Muscle of arm (tissue), 12 donors: ENCODE results near the gene PARP12. TPM values are rescaled to one million over a fixed set of nuclear protein-coding genes. Genes with fewer than 3 reads are reported as not detected.

Experiments
- DNase-seq: peaks from one replicate; pipeline ENCODE4 v3.0.0-alpha.2; 2013
- polyA plus RNA-seq, 12 donors: library from polyadenylated mRNA; unstranded; fragments of 120-200 nt; gene quantifications; one replicate each; pipeline ENCODE4 v1.2.1, GENCODE V29; 2013; ENCODE audit not compliant: insufficient read length in 12 of 12

PARP12 gene
- polyA plus RNA-seq, 12 donors = 6.8 to 19.8 (median 11.5) TPM; not detected in 1

- DNase-seq = no peak
Measured at GRCh38 chr7:140059273-140060242, 3.2 kb downstream of the PARP12 start.

DNA sequence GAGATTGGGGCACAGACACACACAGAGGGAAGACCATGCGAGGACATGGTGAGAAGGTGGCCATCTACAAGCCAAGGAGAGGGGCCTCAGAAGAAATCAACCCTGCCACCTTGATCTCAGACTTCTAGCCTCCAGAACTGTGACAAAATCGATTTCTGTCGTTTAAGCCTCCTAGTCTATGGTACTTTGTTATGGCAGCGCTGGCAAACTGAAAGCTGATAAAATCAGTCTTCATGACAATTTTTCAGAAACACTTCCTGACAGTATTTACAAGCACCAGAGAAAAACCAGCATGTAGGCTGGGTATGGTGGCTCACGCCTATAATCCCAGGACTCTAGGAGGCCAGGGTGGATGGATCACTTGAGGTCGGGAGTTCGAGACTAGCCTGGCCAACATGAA lies 4.2 kb downstream of the PARP12 start:
- no peak for DNase-seq

- no peak for DNase-seq
Measured at GRCh38 chr7:140057143-140057535, 5.6 kb downstream of the PARP12 start.

DNA sequence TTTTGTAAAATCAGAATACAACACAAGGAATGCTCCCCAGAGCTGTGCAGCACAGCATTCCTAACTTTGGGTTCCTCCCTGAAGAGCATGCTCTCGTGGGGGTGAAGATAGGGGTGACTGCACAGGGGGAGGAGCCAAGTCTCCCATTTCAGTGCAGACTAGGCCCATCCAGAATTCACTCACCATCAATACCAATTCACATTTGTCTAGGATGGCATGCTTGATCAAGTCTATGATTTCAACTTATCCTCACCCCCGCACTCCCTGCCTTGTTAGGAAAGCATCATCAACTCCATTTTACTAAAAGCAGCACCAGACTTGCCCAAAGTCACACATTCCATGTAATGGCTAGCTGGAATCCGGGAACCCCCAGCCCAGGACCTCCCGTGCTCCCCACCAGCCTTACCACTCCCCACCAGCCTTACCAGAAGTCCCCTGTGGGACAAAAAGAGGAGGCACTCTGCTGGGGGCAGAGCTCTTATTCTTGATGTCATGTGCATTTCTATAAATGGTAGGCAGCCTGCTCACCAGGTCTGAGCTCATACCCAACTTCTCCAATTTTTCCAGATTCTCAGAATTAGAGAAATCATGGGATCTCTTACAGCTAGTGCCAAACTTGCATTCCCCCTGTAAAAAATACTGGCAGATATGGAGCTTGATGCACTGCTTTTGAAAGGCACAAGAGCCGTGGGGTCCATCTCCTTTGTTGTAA lies 6.2 kb downstream of the PARP12 start:
- DNase-seq = no peak

DNA sequence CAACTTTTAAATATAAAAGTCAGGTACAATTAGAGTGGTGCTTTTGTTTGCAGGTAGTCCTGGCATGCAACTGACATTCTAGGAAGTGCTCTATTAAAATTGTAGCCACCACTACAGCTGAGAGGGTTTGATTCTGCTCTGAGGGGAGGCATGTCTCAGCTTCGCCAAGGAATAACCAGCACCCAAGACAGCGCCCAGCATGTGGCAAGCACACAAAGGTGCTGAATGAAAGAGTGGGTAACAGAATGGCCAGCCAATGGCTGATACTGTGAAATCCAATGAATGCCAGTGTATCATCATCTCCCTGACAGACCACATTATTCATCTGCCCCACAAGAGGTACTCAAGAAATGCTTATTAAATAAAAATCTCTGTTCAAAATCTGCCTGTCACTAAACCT lies 6.9 kb downstream of the PARP12 start:
- no peak for DNase-seq

GRCh38 chr7:140054751-140055150 lies 8.0 kb downstream of the PARP12 start:
- DNase-seq = no peak

- no peak for DNase-seq
Measured at GRCh38 chr7:140053812-140054539, 8.8 kb downstream of the PARP12 start.

DNA sequence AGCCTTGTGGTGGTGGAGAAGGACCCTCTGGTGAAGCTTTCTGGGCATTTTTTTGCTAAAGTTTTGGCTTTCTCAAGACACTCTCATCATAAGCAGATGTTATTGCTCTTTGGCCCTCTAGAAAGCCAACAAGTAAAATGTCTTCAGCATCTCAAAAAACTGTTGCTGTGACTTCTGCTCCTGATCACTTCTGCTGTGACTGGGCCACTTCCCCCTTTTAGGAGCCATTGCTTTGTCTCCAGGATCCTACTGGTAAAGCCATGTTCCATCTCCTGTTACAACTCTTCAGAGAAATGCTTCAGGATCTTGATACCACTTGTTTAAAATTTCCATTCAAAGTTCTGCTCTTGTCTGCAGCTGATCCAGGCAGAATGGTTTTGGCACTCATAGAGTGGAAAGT lies 10.9 kb downstream of the PARP12 start:
- DNase-seq = no peak

- DNase-seq = no peak
Measured at GRCh38 chr7:140050100-140050499, 12.7 kb downstream of the PARP12 start.

DNA sequence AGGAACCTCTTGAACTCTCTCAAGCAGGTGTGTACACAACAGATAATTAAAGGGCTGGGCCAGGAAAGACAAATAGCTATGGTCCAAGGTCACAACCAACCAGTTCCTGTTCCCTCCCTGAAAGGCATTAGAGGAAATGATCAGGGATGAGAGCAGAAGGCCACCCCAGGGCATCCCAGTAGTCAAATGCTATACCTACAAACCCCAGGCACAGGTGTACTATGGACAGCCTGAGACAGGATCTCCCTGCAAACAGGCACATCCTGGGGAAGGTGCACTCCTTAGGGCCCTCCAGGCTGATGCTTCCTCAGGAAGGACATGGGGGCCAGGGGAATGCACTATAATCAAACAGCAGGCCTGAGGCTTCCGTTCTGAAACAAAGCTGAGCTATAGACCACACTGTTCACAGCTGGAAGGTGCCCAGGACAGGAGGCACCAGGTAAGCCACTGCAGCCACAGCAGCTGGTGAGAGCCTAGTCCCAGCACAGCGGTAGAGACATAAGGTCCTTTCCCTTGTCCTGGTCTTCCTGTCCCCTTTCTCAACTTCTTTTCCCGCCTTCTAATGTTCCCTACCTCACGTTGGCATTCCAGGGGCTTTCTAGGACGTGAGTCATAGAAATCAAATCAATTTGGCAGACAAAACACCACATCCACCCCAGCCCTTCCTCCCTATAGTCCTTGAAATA lies 13.3 kb downstream of the PARP12 start:
- DNase-seq = no peak

GRCh38 chr7:140048989-140049338 lies 13.8 kb downstream of the PARP12 start:
- no peak for DNase-seq

- DNase-seq = no peak
Measured at GRCh38 chr7:140048138-140048537, 14.6 kb downstream of the PARP12 start.

GRCh38 chr7:140047197-140047596 lies 15.6 kb downstream of the PARP12 start:
- no peak for DNase-seq

- no peak for DNase-seq
Measured at GRCh38 chr7:140045697-140046096, 17.1 kb downstream of the PARP12 start.

- no peak for DNase-seq
Measured at GRCh38 chr7:140044251-140044650, 18.5 kb downstream of the PARP12 start.

- DNase-seq = no peak
Measured at GRCh38 chr7:140042386-140042670, 20.4 kb downstream of the PARP12 start.

DNA sequence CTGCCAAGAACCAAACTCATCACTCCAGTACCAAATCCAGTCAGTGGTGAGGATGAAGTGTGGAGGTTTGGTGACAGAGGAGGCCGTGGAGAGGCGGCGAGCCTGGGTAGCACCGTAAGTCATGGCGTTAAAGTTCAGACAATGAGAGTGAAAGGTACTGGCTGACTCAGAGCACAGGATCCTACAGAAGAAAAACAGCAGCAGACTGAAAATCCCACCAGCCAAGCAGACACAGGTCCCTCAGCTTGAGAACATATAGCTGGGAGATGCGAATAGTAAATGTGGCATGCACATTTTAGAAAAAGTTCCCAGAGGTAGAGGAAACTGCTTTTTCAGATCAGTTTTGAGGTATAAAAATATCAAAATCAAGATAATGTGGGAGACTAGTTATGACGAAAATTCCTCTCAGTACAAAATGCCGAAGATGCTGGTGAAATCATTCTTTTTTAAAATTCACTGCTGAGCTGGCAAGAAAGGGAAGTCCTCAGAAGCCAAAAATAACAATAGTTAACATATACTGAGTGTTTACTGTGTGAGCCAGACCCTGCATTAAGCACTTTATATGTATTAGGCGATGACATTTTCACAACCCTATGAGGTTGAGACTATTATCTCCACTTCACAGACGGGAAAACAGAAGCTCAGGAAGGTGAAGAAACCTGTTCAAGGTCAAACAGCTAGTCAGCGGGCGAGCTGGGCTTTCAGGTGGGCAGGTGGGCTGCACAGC lies 20.9 kb downstream of the PARP12 start:
- no peak for DNase-seq

DNA sequence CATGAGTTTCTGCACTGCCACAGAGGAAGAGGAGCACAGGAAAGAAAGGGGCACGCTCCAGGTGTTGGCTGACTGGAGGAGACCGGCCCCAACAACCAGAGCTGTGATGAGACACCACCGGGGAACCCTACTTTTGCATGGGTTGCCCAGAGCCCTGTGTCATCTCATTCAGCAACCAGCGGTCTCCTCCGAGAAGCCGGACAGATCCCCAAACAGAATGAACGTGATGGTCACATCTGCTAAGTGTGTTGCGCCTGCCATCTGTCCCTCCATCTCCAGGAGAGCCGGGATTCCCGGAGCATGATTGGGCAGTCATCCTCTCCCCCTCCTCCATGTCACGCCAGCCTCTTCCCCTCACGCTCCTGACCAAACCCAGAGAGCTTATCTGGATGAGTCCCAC lies 22.9 kb downstream of the PARP12 start:
- no peak for DNase-seq

- DNase-seq = no peak
Measured at GRCh38 chr7:140039066-140039465, 23.7 kb downstream of the PARP12 start.

DNA sequence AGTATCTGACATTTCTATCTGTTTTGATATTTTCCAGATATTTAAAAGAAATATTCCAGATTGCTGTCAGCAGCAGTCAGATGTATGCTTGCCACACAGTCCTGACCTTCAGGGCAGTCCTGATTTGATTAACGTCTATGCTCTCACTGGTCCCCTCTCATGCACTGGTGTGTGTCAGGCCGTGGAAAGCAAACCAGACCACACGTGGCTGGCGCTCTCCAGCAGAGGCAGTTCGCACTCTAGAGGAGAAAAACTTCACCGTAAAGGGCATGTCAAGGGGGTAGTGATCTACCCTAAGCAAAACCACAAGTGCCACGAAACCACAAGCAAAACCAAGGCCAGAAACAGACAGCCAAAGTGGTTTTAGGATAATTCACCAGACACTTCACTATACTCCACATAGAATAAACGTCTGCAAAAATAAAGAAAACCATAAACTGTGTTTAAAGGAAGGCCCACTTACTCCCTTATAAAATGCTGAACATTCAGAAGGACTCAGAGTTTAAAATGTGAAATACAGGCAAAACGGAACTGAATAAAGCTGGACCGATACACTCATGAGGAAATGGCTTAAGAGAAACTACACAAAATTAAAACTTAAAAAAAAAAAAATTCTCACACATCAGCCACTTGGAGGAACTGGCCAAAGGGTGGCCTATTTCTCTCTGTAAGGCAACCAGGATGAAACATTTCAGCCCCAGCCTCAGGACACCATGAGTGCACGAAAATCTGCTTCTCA lies 26.4 kb downstream of the PARP12 start:
- no peak for DNase-seq
